K562 (cell line): ENCODE data around the gene COX5A. TPM values are rescaled to one million over a fixed set of nuclear protein-coding genes. Genes with fewer than 3 reads are reported as not detected.
A peak's percentile ranks its signal among the peaks of the same experiment; 100 is the strongest.

Experiments used
- KAT7 ChIP-seq: sonication (generic); formaldehyde crosslinking; IDR thresholded peaks from 2 replicates; pipeline ENCODE4 v1.8.0; 2022; ENCODE audit warnings: missing genetic modification reagents, mild to moderate bottlenecking, borderline replicate concordance
- LCOR ChIP-seq: sonication (generic); formaldehyde crosslinking; IDR thresholded peaks from 2 replicates; pipeline ENCODE4 v1.8.0; 2022; ENCODE audit warnings: mild to moderate bottlenecking, missing genetic modification reagents
- SRSF1 ChIP-seq: fragments of 200-400 bp; formaldehyde crosslinking; IDR thresholded peaks from 2 replicates; pipeline ENCODE4 v1.6.1; 2017; ENCODE audit warnings: mild to moderate bottlenecking, low read depth, low read length, moderate library complexity
- TAF9B ChIP-seq: fragments of 450-650 bp; IDR thresholded peaks from 2 replicates; pipeline ENCODE4 v1.6.1; 2018; ENCODE audit warnings: mild to moderate bottlenecking; ENCODE audit not compliant: partially characterized antibody
- UBTF ChIP-seq, 2 experiments: IDR thresholded peaks; 2 replicates each; pipeline ENCODE4 v1.6.1; 2012; ENCODE audit warnings: improper control_type of control experiment in 2 of 2, low read depth in 2 of 2, low read length in 2 of 2, borderline replicate concordance in 1 of 2
- ZNF274 ChIP-seq: IDR thresholded peaks from 2 replicates; pipeline ENCODE4 v1.6.1; 2011; ENCODE audit warnings: low read depth, mild to moderate bottlenecking, low read length, moderate library complexity, borderline replicate concordance
- ZNF778 ChIP-seq: fragments of 450-650 bp; formaldehyde crosslinking; IDR thresholded peaks from 2 replicates; pipeline ENCODE4 v1.4.0; 2020; ENCODE audit warnings: mild to moderate bottlenecking, moderate library complexity
- polyA plus RNA-seq, 8 experiments: library from polyadenylated mRNA; depleted of rRNA in 4 of 8; stranded (reverse) in 5 of 8; unstranded in 3 of 8; fragments of >200 nt; fragmentation: Nextera tagmentation in 2 of 8; fragmentation: Illumina TruSeq in 1 of 8; extraction: Ambion mirVana in 2 of 8; extraction: Trizol in 1 of 8; gene quantifications; 2 replicates each; pipeline versions ENCODE4 v1.2.1 to v1.2.3, GENCODE V29; 2011 to 2014; ENCODE audit warnings: inconsistent platforms in 1 of 8, missing spikeins in 1 of 8
- total RNA-seq, 7 experiments: library from RNA; depleted of rRNA in 6 of 7; stranded (reverse); fragments of >200 nt in 6 of 7; fragmentation: Illumina TruSeq in 2 of 7; extraction: Trizol in 2 of 7; gene quantifications; 2 replicates each; pipeline versions ENCODE4 v1.2.1 to v1.2.3, GENCODE V29; 2011 to 2021; ENCODE audit warnings: low replicate concordance in 1 of 7
- TF ChIP-seq, protein P1 (sequence below), 2 experiments: fragments of 450-650 bp; formaldehyde crosslinking in 1 of 2; IDR thresholded peaks; 2 replicates each; pipeline versions ENCODE4 v1.4.0 to v1.6.1; 2014 to 2020; ENCODE audit warnings: mild to moderate bottlenecking in 2 of 2, borderline replicate concordance in 1 of 2, low read depth in 1 of 2
- TF ChIP-seq, protein P2 (sequence below): fragments of 250-450 bp; sonication (Bioruptor Pico); IDR thresholded peaks from 2 replicates; pipeline ENCODE4 v1.8.0; 2022; ENCODE audit warnings: moderate library complexity, mild to moderate bottlenecking, inconsistent platforms
- TF ChIP-seq, protein P3 (sequence below): fragments of 450-650 bp; formaldehyde crosslinking; IDR thresholded peaks from 2 replicates; pipeline ENCODE4 v1.4.0; 2020; ENCODE audit warnings: mild to moderate bottlenecking

COX5A gene
- total and polyA plus RNA-seq, 9 of the 15 experiments (the other 6 are each of a cell fraction or from before 2014, with no cell fraction given) = 86.8 to 553 (median 371) TPM

GRCh38 chr15:74955796-74956647 lies 18.1 kb upstream of the COX5A start (continued):
- TF ChIP-seq, protein P1, sequence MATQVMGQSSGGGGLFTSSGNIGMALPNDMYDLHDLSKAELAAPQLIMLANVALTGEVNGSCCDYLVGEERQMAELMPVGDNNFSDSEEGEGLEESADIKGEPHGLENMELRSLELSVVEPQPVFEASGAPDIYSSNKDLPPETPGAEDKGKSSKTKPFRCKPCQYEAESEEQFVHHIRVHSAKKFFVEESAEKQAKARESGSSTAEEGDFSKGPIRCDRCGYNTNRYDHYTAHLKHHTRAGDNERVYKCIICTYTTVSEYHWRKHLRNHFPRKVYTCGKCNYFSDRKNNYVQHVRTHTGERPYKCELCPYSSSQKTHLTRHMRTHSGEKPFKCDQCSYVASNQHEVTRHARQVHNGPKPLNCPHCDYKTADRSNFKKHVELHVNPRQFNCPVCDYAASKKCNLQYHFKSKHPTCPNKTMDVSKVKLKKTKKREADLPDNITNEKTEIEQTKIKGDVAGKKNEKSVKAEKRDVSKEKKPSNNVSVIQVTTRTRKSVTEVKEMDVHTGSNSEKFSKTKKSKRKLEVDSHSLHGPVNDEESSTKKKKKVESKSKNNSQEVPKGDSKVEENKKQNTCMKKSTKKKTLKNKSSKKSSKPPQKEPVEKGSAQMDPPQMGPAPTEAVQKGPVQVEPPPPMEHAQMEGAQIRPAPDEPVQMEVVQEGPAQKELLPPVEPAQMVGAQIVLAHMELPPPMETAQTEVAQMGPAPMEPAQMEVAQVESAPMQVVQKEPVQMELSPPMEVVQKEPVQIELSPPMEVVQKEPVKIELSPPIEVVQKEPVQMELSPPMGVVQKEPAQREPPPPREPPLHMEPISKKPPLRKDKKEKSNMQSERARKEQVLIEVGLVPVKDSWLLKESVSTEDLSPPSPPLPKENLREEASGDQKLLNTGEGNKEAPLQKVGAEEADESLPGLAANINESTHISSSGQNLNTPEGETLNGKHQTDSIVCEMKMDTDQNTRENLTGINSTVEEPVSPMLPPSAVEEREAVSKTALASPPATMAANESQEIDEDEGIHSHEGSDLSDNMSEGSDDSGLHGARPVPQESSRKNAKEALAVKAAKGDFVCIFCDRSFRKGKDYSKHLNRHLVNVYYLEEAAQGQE (IDR thresholded peaks at IDR 0.05; ENCODE audit: borderline replicate concordance) = peak; percentile 74
- TF ChIP-seq, protein P1 (CRISPR knock-in tag; IDR thresholded peaks at IDR 0.05; ENCODE audit: low read depth) = no peak
- TF ChIP-seq, protein P2, sequence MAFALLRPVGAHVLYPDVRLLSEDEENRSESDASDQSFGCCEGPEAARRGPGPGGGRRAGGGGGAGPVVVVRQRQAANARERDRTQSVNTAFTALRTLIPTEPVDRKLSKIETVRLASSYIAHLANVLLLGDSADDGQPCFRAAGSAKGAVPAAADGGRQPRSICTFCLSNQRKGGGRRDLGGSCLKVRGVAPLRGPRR (CRISPR knock-in tag) = no peak
- TF ChIP-seq SRSF1 (no peak), ZNF778 (CRISPR knock-in tag) (no peak), TAF9B (no peak), LCOR (peak; percentile 98), ZNF274 (no peak), KAT7 (CRISPR knock-in tag) (peak; percentile 98), UBTF (IDR thresholded peaks at IDR 0.05; ENCODE audit: borderline replicate concordance in 1 of 2, low read depth in 2 of 2, low read length in 2 of 2) (no peak)
- TF ChIP-seq, protein P3, sequence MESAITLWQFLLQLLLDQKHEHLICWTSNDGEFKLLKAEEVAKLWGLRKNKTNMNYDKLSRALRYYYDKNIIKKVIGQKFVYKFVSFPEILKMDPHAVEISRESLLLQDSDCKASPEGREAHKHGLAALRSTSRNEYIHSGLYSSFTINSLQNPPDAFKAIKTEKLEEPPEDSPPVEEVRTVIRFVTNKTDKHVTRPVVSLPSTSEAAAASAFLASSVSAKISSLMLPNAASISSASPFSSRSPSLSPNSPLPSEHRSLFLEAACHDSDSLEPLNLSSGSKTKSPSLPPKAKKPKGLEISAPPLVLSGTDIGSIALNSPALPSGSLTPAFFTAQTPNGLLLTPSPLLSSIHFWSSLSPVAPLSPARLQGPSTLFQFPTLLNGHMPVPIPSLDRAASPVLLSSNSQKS (CRISPR knock-in tag) = no peak
